SK-N-MC (cell line): ENCODE measurements around the gene COX4I2.

Source experiments
- EZH2 ChIP-seq: fragments of 200-600 bp; sonication (generic); IDR thresholded peaks from one replicate; pipeline ENCODE4 v1.6.1; 2017; ENCODE audit warnings: antibody characterized with exemption
- POLR2AphosphoS5 ChIP-seq: IDR thresholded peaks from 2 replicates; pipeline ENCODE4 v1.6.1; 2012; ENCODE audit warnings: mild to moderate bottlenecking, low read depth, low read length, borderline replicate concordance

DNA sequence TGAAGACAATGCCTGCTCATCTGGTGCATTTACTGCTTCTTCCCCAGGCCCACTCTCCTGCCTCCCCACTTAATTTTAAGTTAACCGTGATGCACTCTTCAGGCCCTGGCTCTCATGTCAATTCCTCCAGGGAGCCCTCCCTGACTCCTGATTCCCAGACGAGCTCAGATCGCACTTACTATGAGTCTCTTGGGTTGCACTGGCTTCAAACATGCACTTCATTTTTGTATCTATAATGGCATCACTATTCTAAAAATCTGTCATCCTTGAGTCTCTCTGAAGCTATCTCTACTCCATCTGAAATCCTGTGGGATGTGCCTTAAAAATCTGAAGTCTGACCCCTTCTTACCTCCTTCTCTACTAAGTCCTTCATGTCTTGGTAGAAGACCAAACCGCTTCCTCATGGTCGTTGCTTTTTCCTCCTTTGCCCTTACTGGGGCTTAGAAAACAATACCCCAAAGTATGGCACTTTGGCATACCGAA lies 24.7 kb downstream of the COX4I2 start:
- no peak for TF ChIP-seq POLR2AphosphoS5
- no peak for TF ChIP-seq EZH2
